A673 (cell line): ENCODE measurements around the gene OTOP3. TPM values are rescaled to one million over a fixed set of nuclear protein-coding genes. Genes with fewer than 3 reads are reported as not detected.
"Not testable (repeated sequence)": the region's sequence is repeated elsewhere in the genome, so short reads cannot be mapped to it uniquely, and the experiment has no call there.

Source experiments
- BruUV-seq: library from RNA; stranded (reverse); fragments of 400-500 nt; replicated peaks from 2 replicates; lab custom pipeline; 2021; lab: Mats Ljungman, UMichigan
- CTCF ChIA-PET: fragments of 300-600 bp; sonication (Branson Sonifier 250); formaldehyde crosslinking; loops from one replicate; lab custom pipeline; 2022; ENCODE audit warnings: antibody characterized with exemption; lab: Charles Lee
- POLR2A ChIA-PET: fragments of 300-600 bp; sonication (Branson Sonifier 250); formaldehyde crosslinking; loops from one replicate; lab custom pipeline; 2022; ENCODE audit warnings: antibody characterized with exemption; ENCODE audit not compliant: low non-redundant PET; lab: Charles Lee
- DNase-seq: peaks from one replicate; pipeline ENCODE4 v3.0.0-alpha.2; 2015; ENCODE audit warnings: low spot score
- H3K27ac ChIP-seq: fragments of 200-600 bp; sonication (generic); 2 replicates; pipeline ENCODE4 v1.5.1; 2016; ENCODE audit warnings: mixed run types, low read depth, mild to moderate bottlenecking, mixed read lengths, antibody characterized with exemption, low read length; ENCODE audit not compliant: poor library complexity, severe bottlenecking
- H3K27me3 ChIP-seq: fragments of 200-600 bp; sonication (generic); replicated peaks from 2 replicates; pipeline ENCODE4 v1.6.1; 2017; ENCODE audit warnings: mixed run types, low read depth, mild to moderate bottlenecking, mixed read lengths, antibody characterized with exemption, low read length; ENCODE audit not compliant: insufficient read depth, poor library complexity
- H3K36me3 ChIP-seq: fragments of 200-600 bp; sonication (generic); 2 replicates; pipeline ENCODE4 v1.6.1; 2016; ENCODE audit warnings: mixed run types, mild to moderate bottlenecking, mixed read lengths, antibody characterized with exemption, low read length; ENCODE audit not compliant: insufficient read depth, poor library complexity, severe bottlenecking
- H3K4me1 ChIP-seq: fragments of 200-600 bp; sonication (generic); 2 replicates; pipeline ENCODE4 v1.6.1; 2017; ENCODE audit warnings: mixed run types, mild to moderate bottlenecking, mixed read lengths, antibody characterized with exemption, low read length; ENCODE audit not compliant: insufficient read depth, poor library complexity, severe bottlenecking
- H3K4me3 ChIP-seq: fragments of 200-600 bp; sonication (generic); 2 replicates; pipeline ENCODE4 v1.5.1; 2016; ENCODE audit warnings: low read depth, mixed run types, mild to moderate bottlenecking, mixed read lengths, low read length; ENCODE audit not compliant: poor library complexity, severe bottlenecking
- H3K9me3 ChIP-seq: fragments of 200-600 bp; sonication (generic); 2 replicates; pipeline ENCODE4 v1.6.1; 2016; ENCODE audit warnings: mixed run types, low read depth, mild to moderate bottlenecking, mixed read lengths, antibody characterized with exemption, low read length; ENCODE audit not compliant: poor library complexity, severe bottlenecking
- EZH2 ChIP-seq: fragments of 200-600 bp; sonication (generic); IDR thresholded peaks from 2 replicates; pipeline ENCODE4 v1.6.1; 2017; ENCODE audit warnings: borderline replicate concordance, low read depth, mild to moderate bottlenecking, mixed read lengths, antibody characterized with exemption, low read length; ENCODE audit not compliant: poor library complexity, severe bottlenecking
- intact Hi-C: fragments of 100-400 bp; cut with micrococcal nuclease; formaldehyde crosslinking; loops from one replicate; pipeline ENCODE4 v1.10.0; 2022; ENCODE audit not compliant: unreplicated experiment
- total RNA-seq: library from RNA; stranded (reverse); gene quantifications from 2 replicates; pipeline ENCODE4 v1.2.3, GENCODE V29; 2021
- TF ChIP-seq, protein P1 (sequence below): fragments of 300-800, 200-600 bp; sonication (generic); conservative IDR thresholded peaks from 2 replicates; pipeline ENCODE4 v1.5.1; 2017; ENCODE audit warnings: low read depth, mild to moderate bottlenecking, antibody characterized with exemption, low read length, moderate library complexity, mixed read lengths

The OTOP3 gene
- total RNA-seq, 1 experiment from 2014 or later = not detected

DNA sequence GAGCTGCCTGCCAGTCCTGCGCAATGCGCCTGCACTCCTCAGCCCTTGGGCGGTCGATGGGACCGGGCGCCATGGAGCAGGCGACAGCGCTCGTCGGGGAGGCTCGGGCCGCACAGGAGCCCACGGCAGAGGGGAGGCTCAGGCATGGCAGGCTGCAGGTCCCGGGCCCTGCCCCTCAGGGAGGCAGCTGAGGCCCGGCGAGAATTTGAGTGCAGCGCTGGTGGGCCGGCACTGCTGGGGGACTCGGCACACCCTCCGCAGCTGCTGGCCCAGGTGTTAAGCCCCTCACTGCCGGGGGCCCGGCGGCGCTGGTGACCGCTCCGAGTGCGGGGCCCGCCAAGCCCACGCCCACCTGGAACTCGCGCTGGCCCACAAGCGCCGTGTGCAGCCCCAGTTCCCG is 28.7 kb upstream of the OTOP3 start:
- Histone ChIP-seq H3K27ac (no peak overlapping the region), H3K4me3 (no peak overlapping the region), H3K9me3 (no peaks in the 10 kb centered on the region), H3K27me3 (peaks cover 9% of the 10 kb centered on the region), H3K36me3 (no peaks in the 10 kb centered on the region), H3K4me1 (no peaks in the 10 kb centered on the region)
- no peak for DNase-seq
- CTCF ChIA-PET = no interaction called here
- TF ChIP-seq EZH2 = no peak
- TF ChIP-seq, protein P1, sequence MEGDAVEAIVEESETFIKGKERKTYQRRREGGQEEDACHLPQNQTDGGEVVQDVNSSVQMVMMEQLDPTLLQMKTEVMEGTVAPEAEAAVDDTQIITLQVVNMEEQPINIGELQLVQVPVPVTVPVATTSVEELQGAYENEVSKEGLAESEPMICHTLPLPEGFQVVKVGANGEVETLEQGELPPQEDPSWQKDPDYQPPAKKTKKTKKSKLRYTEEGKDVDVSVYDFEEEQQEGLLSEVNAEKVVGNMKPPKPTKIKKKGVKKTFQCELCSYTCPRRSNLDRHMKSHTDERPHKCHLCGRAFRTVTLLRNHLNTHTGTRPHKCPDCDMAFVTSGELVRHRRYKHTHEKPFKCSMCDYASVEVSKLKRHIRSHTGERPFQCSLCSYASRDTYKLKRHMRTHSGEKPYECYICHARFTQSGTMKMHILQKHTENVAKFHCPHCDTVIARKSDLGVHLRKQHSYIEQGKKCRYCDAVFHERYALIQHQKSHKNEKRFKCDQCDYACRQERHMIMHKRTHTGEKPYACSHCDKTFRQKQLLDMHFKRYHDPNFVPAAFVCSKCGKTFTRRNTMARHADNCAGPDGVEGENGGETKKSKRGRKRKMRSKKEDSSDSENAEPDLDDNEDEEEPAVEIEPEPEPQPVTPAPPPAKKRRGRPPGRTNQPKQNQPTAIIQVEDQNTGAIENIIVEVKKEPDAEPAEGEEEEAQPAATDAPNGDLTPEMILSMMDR = no peak
- intact Hi-C loops = no loop called here
- no TSS peak for BruUV-seq
- POLR2A ChIA-PET = no interaction called here

DNA sequence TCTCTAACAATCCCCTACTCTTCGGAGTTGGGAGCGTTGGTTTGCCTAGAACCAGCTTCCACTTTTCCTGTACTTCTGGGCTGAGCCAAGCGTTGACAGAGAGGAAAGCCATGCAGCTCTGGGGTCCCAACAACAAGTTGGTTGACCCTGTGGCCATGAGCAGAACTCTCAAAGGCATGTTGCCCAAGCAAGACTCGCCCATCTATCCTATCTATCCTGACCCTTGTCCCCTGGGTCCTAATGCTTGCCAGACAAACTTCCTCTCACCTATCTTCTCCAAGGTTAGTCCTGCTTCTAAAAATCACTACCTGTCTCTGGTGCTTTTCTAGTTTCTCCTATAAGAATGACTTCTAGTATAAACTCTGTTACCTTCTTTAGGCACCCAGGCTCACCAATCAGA is 26.6 kb upstream of the OTOP3 start:
- CTCF ChIA-PET, BruUV-seq, intact Hi-C loops, DNase-seq, H3K36me3 ChIP-seq, H3K4me1 ChIP-seq, H3K9me3 ChIP-seq, POLR2A ChIA-PET, H3K27me3 ChIP-seq, H3K27ac ChIP-seq, H3K4me3 ChIP-seq: not testable (repeated sequence)

DNA sequence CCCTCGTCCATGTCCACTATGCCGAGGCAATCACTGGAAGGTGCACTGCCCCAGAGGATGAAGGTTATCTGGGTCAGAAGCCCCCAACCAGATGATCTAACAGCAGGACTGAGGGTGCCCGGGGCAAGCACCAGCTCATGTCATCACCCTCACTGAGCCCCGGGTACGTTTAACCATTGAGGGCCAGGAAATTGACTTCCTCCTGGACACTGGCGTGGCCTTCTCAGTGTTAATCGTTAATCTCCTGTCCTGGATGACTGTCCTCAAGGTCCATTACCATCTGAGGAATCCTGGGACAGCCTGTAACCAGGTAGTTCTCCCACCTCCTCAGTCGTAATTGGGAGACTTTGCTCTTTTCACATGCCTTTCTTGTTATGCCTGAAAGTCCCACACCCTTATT is 24.3 kb upstream of the OTOP3 start:
- H3K27ac ChIP-seq, CTCF ChIA-PET, H3K4me1 ChIP-seq, H3K36me3 ChIP-seq, intact Hi-C loops, H3K27me3 ChIP-seq, POLR2A ChIA-PET, H3K4me3 ChIP-seq, DNase-seq, BruUV-seq, H3K9me3 ChIP-seq: not testable (repeated sequence)

DNA sequence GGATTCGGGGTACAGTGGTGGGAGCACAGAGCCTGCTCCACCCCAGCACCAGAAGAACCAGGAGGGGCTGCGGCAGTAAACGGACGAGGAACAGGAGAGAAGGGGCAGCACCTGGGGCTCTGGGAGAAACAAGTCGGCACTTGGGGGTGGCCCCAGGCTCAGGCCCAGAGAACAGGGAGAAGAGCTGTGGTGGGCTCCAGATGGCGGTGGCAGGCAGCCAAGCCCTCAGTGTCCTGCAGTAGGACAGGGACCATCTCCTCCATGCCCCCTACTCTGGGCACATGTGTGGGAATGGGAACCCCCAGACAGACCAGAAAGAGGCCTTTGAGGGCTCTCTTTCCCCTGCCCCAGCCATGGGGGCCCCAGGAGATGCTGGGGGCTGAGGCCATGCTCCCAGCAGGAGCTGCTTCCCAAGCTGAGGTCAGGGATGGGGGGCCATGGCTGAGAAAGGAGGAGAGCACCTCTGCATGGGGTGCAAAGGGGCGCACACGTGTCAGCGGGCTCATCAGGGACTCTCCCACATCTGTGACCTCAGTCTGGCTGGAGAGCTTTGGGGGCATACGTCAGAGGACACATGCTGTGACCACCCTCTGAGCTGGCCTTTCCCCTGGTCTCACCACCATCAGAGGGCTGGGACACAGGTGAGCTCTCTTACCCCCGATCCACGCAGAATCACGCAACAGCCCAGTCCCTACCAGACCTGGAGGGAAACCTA is 19.4 kb upstream of the OTOP3 start:
- intact Hi-C loops = no loop called here
- no peaks in the 10 kb centered on the region for H3K36me3 ChIP-seq
- H3K4me1 ChIP-seq = peaks cover 7% of the 10 kb centered on the region
- H3K27ac ChIP-seq = no peak overlapping the region
- BruUV-seq = no TSS peak
- TF ChIP-seq, protein P1 = no peak
- TF ChIP-seq EZH2 = no peak
- H3K4me3 ChIP-seq = no peak overlapping the region
- CTCF ChIA-PET = no interaction called here
- no peaks in the 10 kb centered on the region for H3K27me3 ChIP-seq
- no peaks in the 10 kb centered on the region for H3K9me3 ChIP-seq
- POLR2A ChIA-PET = no interaction called here
- DNase-seq = no peak
